Raji (cell line): ENCODE data around the gene PCED1B.

Experiments
- POLR2A ChIP-seq: IDR thresholded peaks from 2 replicates; pipeline ENCODE4 v1.6.1; 2011; ENCODE audit warnings: low read depth, low read length, control low read depth; ENCODE audit not compliant: insufficient read depth

PCED1B gene

GRCh38 chr12:47219243-47219642, 139.8 kb downstream of the PCED1B start:
- no peak for TF ChIP-seq POLR2A

- no peak for TF ChIP-seq POLR2A
Measured at GRCh38 chr12:47221256-47222023, 142.0 kb downstream of the PCED1B start.

- TF ChIP-seq POLR2A: no peak
Measured at GRCh38 chr12:47222520-47223030, 143.2 kb downstream of the PCED1B start.

DNA sequence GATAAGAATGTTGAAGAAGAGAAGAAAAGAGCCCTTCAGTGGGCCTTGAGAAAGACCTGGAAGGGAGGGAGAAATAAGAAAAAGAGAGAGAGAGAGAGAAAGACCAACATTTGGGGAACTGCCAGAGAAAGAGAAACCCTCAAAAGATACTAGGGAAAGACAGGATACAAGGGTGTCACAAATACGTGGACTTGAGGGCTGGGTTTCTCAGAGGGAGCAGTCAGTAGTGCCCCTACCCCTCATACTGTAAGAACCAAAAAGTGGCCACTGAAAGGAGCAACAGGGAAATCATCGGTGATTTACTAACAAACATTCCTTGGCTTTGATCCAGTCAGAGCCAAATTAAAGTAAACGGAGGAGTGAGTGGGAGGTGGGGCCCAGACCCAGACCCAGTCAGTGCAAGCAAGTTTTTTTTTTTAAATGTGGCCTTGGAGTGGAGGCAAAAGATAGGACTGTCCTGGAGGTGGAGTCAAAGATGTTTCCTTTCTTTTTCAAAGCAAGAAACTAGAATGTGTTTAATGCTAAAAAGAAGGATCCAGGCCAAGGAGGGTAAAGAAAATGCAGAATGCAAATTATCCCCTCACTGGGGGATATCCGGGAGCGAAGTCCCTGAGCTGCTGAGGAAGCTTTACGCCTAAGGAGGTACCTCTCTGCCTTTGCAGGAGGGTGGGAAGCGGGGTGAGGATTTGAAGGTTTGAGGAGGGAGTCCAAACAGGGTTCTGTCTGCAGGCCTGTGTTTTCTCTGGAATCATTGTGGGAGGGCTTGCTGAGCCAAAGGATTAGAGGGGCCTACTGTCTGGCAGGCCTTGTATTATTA, 143.8 kb downstream of the PCED1B start:
- no peak for TF ChIP-seq POLR2A

GRCh38 chr12:47223848-47224213, 144.4 kb downstream of the PCED1B start:
- no peak for TF ChIP-seq POLR2A

GRCh38 chr12:47224563-47225133, 145.2 kb downstream of the PCED1B start:
- TF ChIP-seq POLR2A: no peak

- no peak for TF ChIP-seq POLR2A
Measured at GRCh38 chr12:47225356-47225755, 145.9 kb downstream of the PCED1B start.

GRCh38 chr12:47226199-47226598, 146.8 kb downstream of the PCED1B start:
- TF ChIP-seq POLR2A: no peak

- no peak for TF ChIP-seq POLR2A
Measured at GRCh38 chr12:47228802-47229201, 149.4 kb downstream of the PCED1B start.

DNA sequence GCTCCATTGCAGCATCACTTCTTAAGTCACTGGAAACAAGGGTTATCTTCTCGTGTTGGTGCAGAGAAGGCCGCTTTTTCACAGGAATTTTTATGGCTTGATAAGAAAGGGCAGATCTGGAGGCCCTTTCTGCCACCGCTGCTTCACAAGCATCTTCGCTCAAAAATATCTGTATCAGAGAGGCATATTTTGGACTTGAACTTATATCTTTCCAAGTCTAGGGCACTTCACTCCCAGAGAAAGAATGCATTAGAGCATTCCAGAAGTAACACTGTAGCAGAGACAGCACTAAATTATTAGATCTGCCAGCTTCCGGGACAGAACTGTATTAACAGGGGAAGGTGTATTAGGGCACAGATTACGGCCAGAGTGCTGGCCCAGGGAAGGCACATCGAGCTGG, 152.0 kb downstream of the PCED1B start:
- no peak for TF ChIP-seq POLR2A

DNA sequence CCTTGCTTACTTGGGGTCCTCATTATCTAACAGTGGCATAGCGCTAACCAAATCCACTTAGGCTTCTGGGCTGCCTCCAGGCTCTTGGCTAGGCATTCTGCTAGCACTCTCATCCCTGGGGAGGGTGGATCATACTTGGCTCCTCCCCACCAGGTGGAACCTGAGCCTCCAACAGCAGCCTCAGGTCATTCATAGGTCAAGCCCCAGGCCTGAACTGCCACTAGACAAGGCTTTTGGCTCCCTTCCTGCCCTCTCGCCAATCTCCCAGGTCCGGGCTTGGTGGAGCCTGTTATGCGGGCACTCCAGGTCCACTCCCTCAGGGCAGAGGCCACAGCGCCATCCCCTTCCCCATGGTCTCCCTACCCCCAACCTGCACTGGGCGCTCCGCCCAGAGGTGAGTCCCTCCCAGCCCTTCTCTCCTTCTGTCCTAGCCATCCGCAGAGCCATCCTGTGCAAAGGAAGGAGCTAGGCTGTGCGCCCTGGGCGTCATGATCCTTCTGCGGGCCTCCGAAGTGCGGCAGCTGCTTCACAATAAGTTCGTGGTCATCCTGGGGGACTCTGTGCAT, 155.2 kb downstream of the PCED1B start:
- no peak for TF ChIP-seq POLR2A

GRCh38 chr12:47235258-47236040, 156.0 kb downstream of the PCED1B start:
- no peak for TF ChIP-seq POLR2A

DNA sequence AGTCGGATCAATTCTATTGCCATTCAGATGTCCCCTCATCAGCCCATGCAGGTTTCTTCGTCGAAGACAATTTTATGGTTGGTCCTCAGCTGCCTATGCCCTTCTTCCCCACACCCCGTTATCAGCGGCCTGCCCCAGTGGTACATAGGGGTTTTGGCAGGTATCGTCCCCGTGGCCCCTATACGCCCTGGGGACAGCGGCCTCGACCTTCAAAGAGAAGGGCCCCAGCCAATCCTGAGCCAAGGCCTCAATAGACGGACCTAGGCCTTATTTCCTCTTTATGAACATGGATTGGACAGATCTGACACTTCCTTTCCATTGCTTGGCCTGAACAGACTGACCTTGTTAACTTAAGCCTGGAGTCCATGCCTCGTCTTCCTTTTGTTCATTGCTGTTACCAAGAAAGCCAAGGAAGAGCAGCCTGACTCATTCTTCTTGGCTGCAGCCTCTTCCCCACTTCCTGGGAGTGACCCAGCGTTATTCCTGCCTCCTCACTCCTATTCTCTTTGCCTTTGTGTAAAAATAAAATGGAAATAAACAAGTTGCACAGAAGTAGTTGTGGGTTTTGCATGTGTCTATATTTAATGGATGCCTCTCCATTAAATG, 156.8 kb downstream of the PCED1B start:
- no peak for TF ChIP-seq POLR2A

DNA sequence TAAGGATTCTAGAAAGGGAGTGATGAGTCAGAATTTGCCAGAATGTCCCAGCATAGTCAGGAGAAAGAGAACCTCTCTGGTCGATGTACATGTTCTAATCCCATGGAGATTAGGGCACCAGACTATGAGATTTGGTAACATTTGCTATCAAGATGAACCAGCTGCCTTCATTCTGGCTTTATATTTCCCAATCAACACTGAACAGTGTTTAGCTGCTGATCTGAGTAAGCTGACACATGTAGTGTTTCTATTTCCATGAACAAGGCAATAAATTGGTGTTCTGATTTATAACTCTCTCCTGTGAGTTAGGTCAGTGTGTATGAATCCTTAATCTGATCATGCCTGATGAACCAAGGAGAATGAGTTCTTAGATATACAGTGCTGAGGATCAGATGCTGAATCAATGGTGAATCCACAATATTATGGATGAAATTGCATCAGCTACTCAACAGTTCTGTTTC, 158.4 kb downstream of the PCED1B start:
- no peak for TF ChIP-seq POLR2A

DNA sequence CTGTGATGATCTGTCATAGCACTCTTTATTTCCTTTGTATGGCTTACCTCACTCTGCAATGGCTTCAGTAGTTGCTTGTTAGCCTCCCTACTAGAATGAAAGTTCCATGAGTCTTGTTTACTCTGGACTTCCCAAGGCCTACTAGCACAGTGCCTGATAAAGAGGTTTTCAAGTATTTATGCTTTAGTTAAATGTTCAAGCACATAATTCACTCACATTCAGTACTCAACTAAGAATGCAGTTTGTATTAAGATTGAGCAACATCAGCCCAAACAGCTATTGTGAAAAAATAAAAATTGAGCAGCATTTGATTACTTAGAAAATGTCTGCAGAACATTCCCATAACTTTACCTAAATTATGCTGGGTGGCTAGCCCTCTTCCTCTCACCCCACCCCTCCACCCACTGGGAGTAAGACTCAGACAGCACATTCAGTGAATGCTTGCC, 159.3 kb downstream of the PCED1B start:
- TF ChIP-seq POLR2A: no peak

DNA sequence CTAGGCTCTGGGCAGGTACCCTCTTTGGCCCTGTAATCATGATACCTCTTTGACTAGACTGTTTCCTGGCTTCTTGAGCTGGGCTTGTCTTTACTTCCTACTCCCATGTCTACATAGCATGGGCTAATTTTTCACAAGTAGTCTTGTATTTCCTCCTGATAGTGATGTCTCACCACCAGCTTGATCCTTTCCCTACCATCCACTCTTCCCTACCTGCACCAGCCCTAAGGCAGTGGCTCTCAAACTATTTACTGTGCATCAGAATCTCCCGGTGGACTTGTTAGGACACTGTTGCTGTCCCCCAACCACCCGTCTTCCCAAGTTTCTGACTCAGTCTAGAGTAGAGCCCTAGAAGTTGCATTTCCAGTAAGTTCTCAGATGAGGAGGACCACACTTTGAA, 163.0 kb downstream of the PCED1B start:
- TF ChIP-seq POLR2A: no peak
